Measurements from ENCODE around the gene PTGES.
"Not testable (repeated sequence)": the region's sequence is repeated elsewhere in the genome, so short reads cannot be mapped to it uniquely, and the experiment has no call there.

GRCh38 chr9:129762370-129762984, 9.6 kb upstream of the PTGES start:
- TF ChIP-seq POLR2A, CTCF, EP300 (IDR thresholded peaks at IDR 0.05): not testable (repeated sequence)

All from sigmoid colon (tissue), 4 donors.